Fibroblast of pulmonary artery (primary cell): Measurements from ENCODE around the gene GRK6.
"Not testable (repeated sequence)": the region's sequence is repeated elsewhere in the genome, so short reads cannot be mapped to it uniquely, and the experiment has no call there.

Experiments used
- DNase-seq: peaks from one replicate; pipeline ENCODE4 v3.0.0-alpha.2; 2010; ENCODE audit warnings: low read depth
- H3K4me3 ChIP-seq: replicated peaks from 2 replicates; pipeline ENCODE4 v1.5.1; 2011; ENCODE audit warnings: low read depth, mild to moderate bottlenecking, control low read depth, low read length, moderate library complexity
- CTCF ChIP-seq: IDR thresholded peaks from 2 replicates; pipeline ENCODE4 v1.5.1; 2011; ENCODE audit warnings: mild to moderate bottlenecking, control low read depth, low read length, inconsistent platforms; ENCODE audit errors: missing control alignments

The GRK6 gene

GRCh38 chr5:177478711-177479646 lies 52.5 kb downstream of the GRK6 start:
- no peak overlapping the region for H3K4me3 ChIP-seq
- TF ChIP-seq CTCF, result no peak
- DNase-seq, result peak; percentile 81

DNA sequence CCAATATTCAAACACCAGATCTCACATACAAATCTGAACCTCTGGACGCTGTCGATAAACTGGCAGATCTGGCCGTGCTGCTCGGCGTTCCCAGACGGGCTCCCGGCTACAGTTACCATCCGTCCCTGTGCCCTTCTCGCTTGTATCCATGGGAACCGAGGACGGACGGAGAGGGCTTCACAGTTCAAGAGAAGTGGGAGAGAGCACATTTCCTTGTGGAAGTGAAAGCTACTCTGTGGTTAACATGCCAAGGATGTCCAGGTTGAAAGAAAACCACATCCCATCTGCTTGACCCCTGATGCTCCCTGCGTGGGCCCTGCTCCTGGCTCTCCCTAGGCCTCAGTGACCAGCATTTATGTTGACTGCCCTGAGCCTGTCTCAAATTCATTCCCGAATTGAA lies 53.3 kb downstream of the GRK6 start:
- H3K4me3 ChIP-seq, result no peak overlapping the region
- DNase-seq, result no peak
- no peak for TF ChIP-seq CTCF

DNA sequence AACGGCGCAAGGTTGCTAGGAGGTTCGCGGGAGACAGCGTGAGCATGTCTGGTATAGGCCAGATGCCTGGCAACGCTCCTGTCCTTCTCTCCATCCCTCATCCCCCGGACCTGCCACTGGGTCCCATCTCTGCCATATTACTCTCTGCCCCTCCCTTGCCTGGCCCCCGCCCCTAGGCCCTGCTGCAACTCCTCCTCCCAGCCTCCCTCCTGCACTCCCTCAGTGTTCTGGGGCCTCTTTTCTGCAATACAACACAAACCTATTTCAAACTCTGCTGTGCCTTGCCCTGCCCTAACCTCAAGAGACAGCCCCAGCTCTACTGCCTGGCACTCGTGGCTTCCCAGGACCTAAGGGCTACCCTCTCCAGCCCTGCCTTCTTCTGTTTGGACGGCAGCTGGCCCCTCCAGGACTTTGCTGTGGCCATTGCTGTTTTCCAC lies 55.9 kb downstream of the GRK6 start:
- no peak for DNase-seq
- H3K4me3 ChIP-seq, result no peak overlapping the region
- TF ChIP-seq CTCF, result no peak

DNA sequence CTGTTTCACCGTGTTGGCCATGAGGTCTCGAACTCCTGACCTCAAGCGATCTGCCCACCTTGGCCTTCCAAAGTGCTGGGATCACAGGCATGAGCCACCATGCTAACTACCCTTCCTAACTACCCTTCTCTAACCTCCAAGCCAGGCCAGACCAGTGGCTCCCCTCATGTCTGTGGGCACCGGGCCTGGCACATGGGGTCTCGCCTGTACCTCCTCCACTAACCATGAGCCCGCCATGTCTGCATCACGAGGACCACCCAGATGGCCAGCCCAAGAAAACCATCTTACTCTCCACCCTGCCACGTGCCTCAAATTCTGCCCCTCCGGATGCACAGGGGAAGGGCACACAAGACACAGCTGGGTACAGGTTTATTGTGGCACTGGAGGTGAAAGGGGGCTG lies 56.6 kb downstream of the GRK6 start:
- no peak overlapping the region for H3K4me3 ChIP-seq
- DNase-seq, result no peak
- no peak for TF ChIP-seq CTCF

GRCh38 chr5:177483994-177484901 lies 57.8 kb downstream of the GRK6 start:
- no peak overlapping the region for H3K4me3 ChIP-seq
- no peak for DNase-seq
- no peak for TF ChIP-seq CTCF

- no peak for TF ChIP-seq CTCF
- DNase-seq, result no peak
- H3K4me3 ChIP-seq, result no peak overlapping the region
Measured at GRCh38 chr5:177484902-177485549, 58.5 kb downstream of the GRK6 start.

GRCh38 chr5:177485753-177486152 lies 59.3 kb downstream of the GRK6 start:
- H3K4me3 ChIP-seq, DNase-seq: not testable (repeated sequence)
